Urinary bladder (tissue), 4 donors: ENCODE data around the gene CTRB2. TPM values are rescaled to one million over a fixed set of nuclear protein-coding genes. Genes with fewer than 3 reads are reported as not detected.
"Not testable (repeated sequence)": the region's sequence is repeated elsewhere in the genome, so short reads cannot be mapped to it uniquely, and the experiment has no call there.

ENCODE experiments used
- DNase-seq: peaks from one replicate; pipeline ENCODE4 v3.0.0-alpha.2; 2015; ENCODE audit errors: extremely low spot score
- H3K27ac ChIP-seq: one replicate; pipeline ENCODE4 v1.5.1; 2013; ENCODE audit warnings: low read depth, mild to moderate bottlenecking, moderate library complexity
- H3K36me3 ChIP-seq: one replicate; pipeline ENCODE4 v1.6.1; 2013; ENCODE audit warnings: mild to moderate bottlenecking, moderate library complexity; ENCODE audit not compliant: insufficient read depth
- H3K4me1 ChIP-seq: one replicate; pipeline ENCODE4 v1.6.1; 2013; ENCODE audit warnings: mild to moderate bottlenecking, moderate library complexity; ENCODE audit not compliant: insufficient read depth
- H3K4me3 ChIP-seq: one replicate; pipeline ENCODE4 v1.5.1; 2013; ENCODE audit warnings: low read depth, low read length
- WGBS: extraction: QIAGEN DNeasy Blood & Tissue Kit; methylation state at CpG from one replicate; pipeline ENCODE4 v1.1.7; 2013; 5-methylcytosine and 5-hydroxymethylcytosine counted together
- polyA plus RNA-seq: library from polyadenylated mRNA; stranded (reverse); fragments of 200-250 nt; gene quantifications from one replicate; pipeline ENCODE4 v1.2.3, GENCODE V29; 2013
- total RNA-seq: library from RNA; depleted of rRNA; stranded (reverse); fragments of >200 nt; gene quantifications from one replicate; pipeline ENCODE4 v1.2.3, GENCODE V29; 2014
- donor health status: healthy with polysubstance abuse.
- donor health status: healthy.

Gene CTRB2
- total and polyA plus RNA-seq, 2 donors: 2.6 TPM; not detected in 1

DNA sequence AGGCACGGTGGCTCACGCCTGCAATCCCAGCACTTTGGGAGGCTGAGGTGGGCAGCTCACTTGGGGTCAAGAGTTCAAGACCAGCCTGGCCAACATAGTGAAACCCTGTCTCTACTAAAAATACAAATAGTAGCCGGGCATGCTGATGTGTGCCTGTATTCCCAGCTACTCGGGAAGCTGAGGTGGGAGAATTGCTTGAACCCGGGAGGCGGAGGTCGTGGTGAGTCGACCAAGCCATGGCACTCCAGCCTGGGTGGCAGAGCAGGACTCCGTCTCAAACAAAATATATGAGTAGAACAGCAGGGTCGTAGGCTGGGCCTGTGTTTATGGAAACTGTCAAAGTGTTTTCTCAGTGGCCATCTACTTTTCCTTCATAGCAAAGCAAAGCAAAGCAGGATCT is 4.3 kb upstream of the CTRB2 start:
- H3K36me3 ChIP-seq, DNase-seq, H3K27ac ChIP-seq, H3K4me3 ChIP-seq, H3K4me1 ChIP-seq: not testable (repeated sequence)
- 86% methylated on average over 10 of the region's 10 CpGs for WGBS

DNA sequence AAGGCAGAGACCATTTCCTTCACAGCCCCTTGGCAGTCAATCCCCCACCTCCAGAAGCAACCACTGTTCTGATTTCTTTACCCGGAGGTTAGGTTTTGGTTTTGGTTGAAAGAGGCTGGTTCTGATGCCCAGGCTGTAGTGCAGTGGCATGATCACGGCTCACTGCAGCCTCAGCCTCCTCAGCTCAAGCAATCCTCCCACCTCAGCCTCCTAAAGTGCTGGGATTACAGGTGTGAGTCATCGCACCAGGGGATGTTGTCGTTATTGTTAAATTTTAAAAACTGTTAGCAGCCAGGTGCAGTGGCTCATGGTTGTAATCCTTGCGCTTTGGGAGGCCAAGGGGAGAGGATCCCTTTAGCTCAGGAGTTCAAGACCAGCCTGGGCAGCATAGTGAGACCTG is 3.0 kb upstream of the CTRB2 start:
- WGBS: 88% methylated on average over 5 of the region's 5 CpGs
- no peak for DNase-seq
- no peaks in the 10 kb centered on the region for H3K36me3 ChIP-seq
- no peak overlapping the region for H3K4me3 ChIP-seq
- no peaks in the 10 kb centered on the region for H3K4me1 ChIP-seq
- H3K27ac ChIP-seq: no peak overlapping the region

- H3K27ac ChIP-seq: not testable (repeated sequence)
- WGBS: 79% methylated on average over 7 of the region's 7 CpGs
These were observed 2.6 kb upstream of the CTRB2 start for GRCh38 chr16:75209514-75209913.

GRCh38 chr16:75208861-75209505 is 2.0 kb upstream of the CTRB2 start:
- no peak overlapping the region for H3K27ac ChIP-seq
- H3K4me3 ChIP-seq: no peak overlapping the region
- no peaks in the 10 kb centered on the region for H3K36me3 ChIP-seq
- 85% methylated on average over 27 of the region's 27 CpGs for whole genome bisulfite sequencing
- no peak for DNase-seq
- H3K4me1 ChIP-seq: no peaks in the 10 kb centered on the region

More at GRCh38 chr16:75209514-75209913, 2.6 kb upstream of the CTRB2 start:
- not testable (repeated sequence) for H3K4me3 ChIP-seq, H3K4me1 ChIP-seq, H3K36me3 ChIP-seq, DNase-seq

- H3K4me1 ChIP-seq: no peaks in the 10 kb centered on the region
- H3K36me3 ChIP-seq: no peaks in the 10 kb centered on the region
- WGBS: 80% methylated on average over 13 of the region's 13 CpGs
- no peak overlapping the region for H3K27ac ChIP-seq
- no peak for DNase-seq
- H3K4me3 ChIP-seq: no peak overlapping the region
These were observed 1.4 kb upstream of the CTRB2 start for GRCh38 chr16:75208242-75208825.

DNA sequence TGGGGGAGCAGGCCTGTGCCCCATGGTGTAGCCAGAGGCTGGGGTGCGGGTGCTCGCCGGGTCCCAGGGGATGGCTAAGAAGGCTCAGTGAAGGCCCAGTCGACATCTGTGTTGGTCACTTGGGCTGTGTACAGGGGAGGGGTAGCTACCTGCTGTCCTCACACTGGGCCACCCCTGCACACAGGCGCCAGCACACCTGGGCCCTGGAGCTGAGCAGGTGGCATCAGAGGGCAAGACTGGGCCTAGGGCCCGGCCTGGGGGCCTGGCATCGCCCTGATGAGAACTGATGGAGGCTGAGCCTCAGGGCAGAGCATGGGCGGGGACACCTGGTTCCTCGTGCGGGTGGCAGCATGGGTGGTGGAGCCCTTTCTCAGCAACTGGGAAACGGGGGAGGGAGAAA is 870 bp upstream of the CTRB2 start:
- no peak overlapping the region for H3K27ac ChIP-seq
- no peaks in the 10 kb centered on the region for H3K4me1 ChIP-seq
- no peaks in the 10 kb centered on the region for H3K36me3 ChIP-seq
- DNase-seq: no peak
- 92% methylated on average over 11 of the region's 11 CpGs for WGBS
- H3K4me3 ChIP-seq: no peak overlapping the region

DNA sequence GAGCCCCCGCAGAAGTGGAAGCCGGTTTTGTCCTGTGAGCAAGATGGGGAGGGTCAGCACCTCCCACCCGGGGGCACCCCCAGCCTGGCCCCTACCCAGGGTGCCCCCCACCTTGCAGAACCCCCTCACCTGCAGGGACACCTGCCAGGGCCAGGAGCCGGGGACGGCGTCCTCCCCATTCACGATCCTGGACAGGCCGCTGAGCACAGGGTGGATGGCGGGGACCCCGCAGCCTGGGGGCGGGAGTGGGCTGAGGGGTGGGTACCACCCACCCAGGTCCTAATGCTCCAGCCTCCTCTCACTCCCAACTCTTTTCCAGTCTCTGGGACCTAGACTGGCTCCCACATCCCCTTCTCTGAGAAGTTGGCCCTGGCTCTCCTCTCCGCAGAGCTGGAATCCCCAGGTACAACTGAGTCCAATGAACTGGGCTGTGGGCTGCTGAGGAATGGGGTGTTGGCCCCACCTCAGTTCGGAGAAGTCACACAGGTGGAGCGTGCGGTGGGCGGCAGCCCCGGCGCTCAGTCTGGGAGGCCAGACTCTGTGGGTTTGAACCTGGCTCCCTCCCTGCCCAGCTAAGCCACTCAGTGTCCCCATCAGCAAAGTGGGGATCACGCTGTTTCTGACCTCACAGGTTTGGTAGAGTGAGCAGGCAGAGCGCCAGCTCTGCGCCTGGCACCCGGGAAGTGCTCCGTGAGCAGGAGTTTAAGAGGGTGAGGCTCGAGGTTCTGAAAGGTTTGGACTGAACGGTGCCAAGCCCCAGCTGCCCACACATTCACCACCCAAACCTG is 806 bp downstream of the CTRB2 start:
- H3K27ac ChIP-seq, H3K36me3 ChIP-seq, H3K4me3 ChIP-seq, DNase-seq, H3K4me1 ChIP-seq: not testable (repeated sequence)
- 88% methylated on average over 19 of the region's 25 CpGs for WGBS

GRCh38 chr16:75205438-75205837 is 1.5 kb downstream of the CTRB2 start:
- not testable (repeated sequence) for H3K27ac ChIP-seq, DNase-seq, H3K4me3 ChIP-seq, H3K36me3 ChIP-seq, H3K4me1 ChIP-seq
- 84% methylated on average over 10 of the region's 19 CpGs for WGBS

DNA sequence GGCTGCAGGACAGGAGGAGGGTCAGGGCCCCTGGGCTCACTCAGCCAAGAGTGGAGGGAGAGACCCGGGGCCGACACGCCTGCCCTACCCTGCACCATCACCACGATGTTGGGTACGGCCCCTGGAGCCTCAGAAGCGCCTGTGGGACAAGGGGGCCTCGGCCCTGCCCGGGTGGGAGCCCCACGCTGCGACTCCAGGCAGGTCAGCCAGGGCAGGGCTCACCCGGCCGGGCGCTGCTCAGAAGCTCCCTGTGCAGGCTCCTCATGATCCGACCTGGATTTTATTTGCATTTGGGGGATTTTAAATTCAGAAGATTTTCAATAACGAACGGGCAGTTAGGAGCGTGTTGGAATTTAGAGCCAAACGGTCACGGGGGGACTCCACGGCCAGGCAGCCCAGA is 2.1 kb downstream of the CTRB2 start:
- not testable (repeated sequence) for H3K4me3 ChIP-seq, DNase-seq, H3K36me3 ChIP-seq, H3K27ac ChIP-seq, H3K4me1 ChIP-seq
- WGBS: no CpG with 5 or more reads among the region's 20 CpGs

DNA sequence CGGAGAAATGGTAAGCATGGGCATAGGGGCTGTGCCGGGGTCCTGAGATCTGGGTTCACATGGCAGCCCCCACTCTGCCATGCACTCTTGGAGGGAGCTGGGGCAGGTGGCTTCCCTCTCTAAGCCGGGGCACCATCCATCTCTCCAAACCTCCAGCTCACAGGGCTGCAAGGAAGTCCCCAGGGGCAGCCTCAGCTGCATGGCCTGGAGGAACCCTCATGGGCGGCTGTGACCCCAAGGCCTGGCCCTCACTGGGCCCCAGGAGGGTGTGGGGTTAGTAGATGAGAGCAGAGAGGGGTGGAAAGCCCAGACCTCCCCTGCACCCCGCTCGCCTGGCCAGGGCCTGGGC is 2.6 kb downstream of the CTRB2 start:
- DNase-seq: no peak
- Histone ChIP-seq H3K36me3 (no peaks in the 10 kb centered on the region), H3K4me3 (no peak overlapping the region), H3K4me1 (no peaks in the 10 kb centered on the region), H3K27ac (no peak overlapping the region)
- WGBS: 98% methylated on average over 5 of the region's 6 CpGs

DNA sequence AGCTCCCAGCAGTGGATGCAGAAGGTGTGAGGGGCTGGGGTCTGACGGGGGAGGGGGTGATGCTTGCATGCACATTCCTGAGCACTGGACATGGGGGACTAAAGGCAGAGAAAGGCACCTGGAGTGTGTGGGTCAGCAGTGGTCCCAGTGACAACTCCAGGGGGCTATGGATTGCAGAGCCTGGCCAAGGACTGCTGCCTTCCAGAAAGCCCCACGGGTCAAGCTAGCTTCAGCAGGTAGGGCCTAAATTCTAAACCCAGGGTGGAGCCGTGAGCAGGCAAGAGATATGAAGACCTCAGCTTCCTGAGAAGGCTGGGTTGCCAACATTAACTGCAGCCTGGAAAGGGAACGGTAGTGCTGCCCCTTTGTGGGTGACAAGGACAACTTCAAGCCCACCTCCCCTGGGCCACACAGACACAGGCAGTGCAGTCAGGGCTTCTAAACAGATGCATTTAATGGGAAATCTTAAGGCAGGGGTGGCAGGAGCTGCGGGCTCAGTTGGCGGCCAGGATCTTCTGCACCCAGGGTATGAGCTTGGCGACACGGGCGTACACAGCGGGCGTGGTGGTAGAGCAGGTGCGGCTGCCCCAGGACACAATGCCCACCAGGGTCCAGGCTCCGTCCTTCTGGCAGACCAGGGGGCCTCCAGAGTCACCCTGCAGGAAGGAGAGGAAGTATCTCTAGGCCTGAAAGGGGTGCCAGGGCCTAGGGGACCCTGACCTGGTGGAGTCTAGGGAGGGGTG is 3.1 kb downstream of the CTRB2 start:
- WGBS: 90% methylated on average over 13 of the region's 13 CpGs
- no peaks in the 10 kb centered on the region for H3K4me1 ChIP-seq
- DNase-seq: no peak
- no peak overlapping the region for H3K4me3 ChIP-seq
- no peak overlapping the region for H3K27ac ChIP-seq
- no peaks in the 10 kb centered on the region for H3K36me3 ChIP-seq

GRCh38 chr16:75203096-75203495 is 3.9 kb downstream of the CTRB2 start:
- DNase-seq: no peak
- WGBS: 88% methylated on average over 12 of the region's 12 CpGs
- H3K27ac ChIP-seq: no peak overlapping the region

DNA sequence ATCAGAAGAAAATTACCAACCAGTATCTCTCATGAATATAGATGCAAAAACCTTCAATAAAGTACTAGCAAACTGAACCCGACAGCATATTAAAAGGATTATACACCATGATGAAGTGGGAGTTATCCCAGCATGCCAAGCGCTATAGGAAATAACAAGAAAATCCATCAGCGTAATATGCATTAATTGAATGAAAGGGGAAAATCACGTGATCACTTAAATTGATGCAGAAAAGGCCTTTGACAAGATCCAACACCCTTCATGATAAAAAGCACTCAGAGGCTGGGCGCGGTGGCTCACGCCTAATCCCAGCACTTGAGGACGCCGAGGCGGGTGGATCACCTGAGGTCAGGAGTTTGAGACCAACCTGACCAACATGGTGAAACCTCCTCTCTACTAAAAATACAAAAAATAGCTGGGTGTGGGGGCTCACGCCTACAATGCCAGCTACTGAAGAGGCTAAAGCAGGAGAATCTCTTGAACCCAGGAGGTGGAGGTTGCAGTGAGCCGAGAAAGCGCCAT is 4.8 kb downstream of the CTRB2 start:
- H3K4me1 ChIP-seq: no peaks in the 10 kb centered on the region
- WGBS: 94% methylated on average over 13 of the region's 13 CpGs

More at GRCh38 chr16:75203096-75203495, 3.9 kb downstream of the CTRB2 start:
- Histone ChIP-seq H3K4me1 (no peaks in the 10 kb centered on the region), H3K36me3 (no peaks in the 10 kb centered on the region), H3K4me3 (no peak overlapping the region)

More for the DNA sequence above, 4.8 kb downstream of the CTRB2 start:
- DNase-seq: no peak
- Histone ChIP-seq H3K4me3 (no peak overlapping the region), H3K27ac (no peak overlapping the region), H3K36me3 (no peaks in the 10 kb centered on the region)
